IPS-15b (cell line): ENCODE data around the gene NADSYN1.

Source experiments
- H3K27me3 ChIP-seq: one replicate; pipeline ENCODE4 v1.6.1; 2013; ENCODE audit warnings: low read length; ENCODE audit not compliant: control insufficient read depth, insufficient read depth
- H3K36me3 ChIP-seq: one replicate; pipeline ENCODE4 v1.6.1; 2013; ENCODE audit warnings: low read length; ENCODE audit not compliant: control insufficient read depth, insufficient read depth
- H3K4me1 ChIP-seq: one replicate; pipeline ENCODE4 v1.6.1; 2013; ENCODE audit warnings: mild to moderate bottlenecking, low read length; ENCODE audit not compliant: control insufficient read depth, insufficient read depth
- H3K4me3 ChIP-seq: one replicate; pipeline ENCODE4 v1.5.1; 2013; ENCODE audit warnings: low read depth, low read length
- H3K9ac ChIP-seq: one replicate; pipeline ENCODE4 v1.6.1; 2013; ENCODE audit warnings: low read depth, mild to moderate bottlenecking, low read length
- H3K9me3 ChIP-seq: one replicate; pipeline ENCODE4 v1.6.1; 2013; ENCODE audit warnings: mild to moderate bottlenecking, low read length; ENCODE audit not compliant: control insufficient read depth, insufficient read depth

Gene NADSYN1

GRCh38 chr11:71490044-71490730 lies 37.2 kb downstream of the NADSYN1 start:
- no peak overlapping the region for H3K4me3 ChIP-seq
- H3K9me3 ChIP-seq: no peaks in the 10 kb centered on the region
- peaks cover 21% of the 10 kb centered on the region for H3K36me3 ChIP-seq
- H3K9ac ChIP-seq: no peak overlapping the region
- H3K4me1 ChIP-seq: no peaks in the 10 kb centered on the region
- no peaks in the 10 kb centered on the region for H3K27me3 ChIP-seq

DNA sequence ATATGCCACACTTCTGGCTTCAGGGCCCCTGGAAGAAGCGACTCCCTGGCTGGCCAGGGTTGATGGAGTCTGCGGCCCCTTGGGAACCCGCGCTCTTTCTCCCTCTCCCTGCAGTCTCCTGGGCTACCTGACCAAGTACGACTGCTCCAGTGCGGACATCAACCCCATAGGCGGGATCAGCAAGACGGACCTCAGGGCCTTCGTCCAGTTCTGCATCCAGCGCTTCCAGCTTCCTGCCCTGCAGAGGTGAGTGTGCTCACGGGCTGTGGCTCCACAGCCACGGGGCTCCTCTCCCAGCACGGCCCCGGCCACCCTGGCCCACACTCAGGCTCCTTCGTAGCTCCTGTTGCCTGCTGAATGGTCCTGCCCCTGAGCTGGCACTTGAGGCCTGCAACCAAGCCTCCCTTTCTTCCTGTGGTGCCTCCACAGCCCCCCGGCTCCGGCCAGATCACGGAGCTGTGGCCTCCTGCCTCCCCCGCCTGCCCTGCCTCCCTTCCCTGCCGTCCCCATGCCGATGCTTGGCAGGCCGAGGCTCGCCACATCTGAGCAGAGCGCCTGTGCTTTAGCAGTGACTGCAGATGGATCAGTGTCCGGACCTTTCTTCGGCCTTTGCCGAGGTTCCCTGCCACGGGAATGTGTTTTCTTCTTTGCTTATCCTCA lies 37.9 kb downstream of the NADSYN1 start:
- Histone ChIP-seq H3K36me3 (peaks cover 21% of the 10 kb centered on the region), H3K4me3 (no peak overlapping the region)

GRCh38 chr11:71491531-71491930 lies 38.5 kb downstream of the NADSYN1 start:
- no peaks in the 10 kb centered on the region for H3K4me1 ChIP-seq

More for the DNA sequence above, 37.9 kb downstream of the NADSYN1 start:
- Histone ChIP-seq H3K4me1 (no peaks in the 10 kb centered on the region), H3K9me3 (no peaks in the 10 kb centered on the region), H3K9ac (no peak overlapping the region), H3K27me3 (no peaks in the 10 kb centered on the region)

DNA sequence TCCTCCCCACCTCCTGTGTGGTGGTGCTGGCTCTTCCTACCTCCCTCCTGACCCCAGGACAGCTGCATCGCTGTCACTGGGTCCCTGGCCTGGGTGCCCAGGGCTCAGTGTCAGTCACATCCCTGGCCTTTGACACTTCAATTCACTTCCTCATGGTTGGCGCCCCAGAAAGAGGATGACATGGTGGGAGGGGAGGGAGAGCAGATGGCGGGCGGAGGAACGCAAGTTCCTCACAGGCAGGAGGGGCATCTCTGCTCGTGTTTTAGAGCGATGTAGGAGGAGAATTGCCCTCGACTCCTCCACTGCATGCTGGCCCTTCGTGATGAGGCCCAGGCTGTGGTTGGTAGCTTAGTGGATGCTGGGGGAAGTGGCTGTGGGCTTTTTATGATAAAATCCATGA lies 38.9 kb downstream of the NADSYN1 start:
- Histone ChIP-seq H3K36me3 (peaks cover 21% of the 10 kb centered on the region), H3K9me3 (no peaks in the 10 kb centered on the region), H3K27me3 (no peaks in the 10 kb centered on the region), H3K4me1 (no peaks in the 10 kb centered on the region), H3K9ac (no peak overlapping the region), H3K4me3 (no peak overlapping the region)

More at GRCh38 chr11:71491531-71491930, 38.5 kb downstream of the NADSYN1 start:
- Histone ChIP-seq H3K4me3 (no peak overlapping the region), H3K36me3 (peaks cover 21% of the 10 kb centered on the region), H3K9ac (no peak overlapping the region), H3K9me3 (no peaks in the 10 kb centered on the region), H3K27me3 (no peaks in the 10 kb centered on the region)

GRCh38 chr11:71495286-71496230 lies 42.6 kb downstream of the NADSYN1 start:
- Histone ChIP-seq H3K36me3 (peaks cover 35% of the 10 kb centered on the region), H3K9ac (no peak overlapping the region)

GRCh38 chr11:71496421-71496820 lies 43.4 kb downstream of the NADSYN1 start:
- no peaks in the 10 kb centered on the region for H3K9me3 ChIP-seq

More at GRCh38 chr11:71495286-71496230, 42.6 kb downstream of the NADSYN1 start:
- Histone ChIP-seq H3K4me1 (no peaks in the 10 kb centered on the region), H3K27me3 (no peaks in the 10 kb centered on the region), H3K9me3 (no peaks in the 10 kb centered on the region), H3K4me3 (no peak overlapping the region)

DNA sequence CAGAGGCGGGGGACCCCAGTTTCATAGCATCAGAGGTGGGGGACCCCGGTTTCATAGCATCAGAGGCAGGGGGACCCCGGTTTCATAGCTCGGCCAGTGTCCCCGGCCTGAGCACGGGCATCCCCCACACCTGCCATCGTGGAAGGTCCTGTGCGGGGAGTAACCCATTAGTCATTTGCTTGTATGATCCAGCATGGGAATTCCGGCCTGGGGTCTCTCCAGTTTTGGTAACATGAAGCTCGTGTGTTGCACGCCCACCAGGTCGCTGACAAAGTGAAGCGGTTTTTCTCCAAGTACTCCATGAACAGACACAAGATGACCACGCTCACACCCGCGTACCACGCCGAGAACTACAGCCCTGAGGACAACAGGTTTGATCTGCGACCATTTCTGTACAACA lies 45.1 kb downstream of the NADSYN1 start:
- Histone ChIP-seq H3K9me3 (no peaks in the 10 kb centered on the region), H3K4me3 (no peak overlapping the region), H3K27me3 (no peaks in the 10 kb centered on the region), H3K36me3 (peaks cover 25% of the 10 kb centered on the region), H3K4me1 (no peaks in the 10 kb centered on the region), H3K9ac (no peak overlapping the region)

More at GRCh38 chr11:71496421-71496820, 43.4 kb downstream of the NADSYN1 start:
- Histone ChIP-seq H3K36me3 (peaks cover 29% of the 10 kb centered on the region), H3K27me3 (no peaks in the 10 kb centered on the region), H3K9ac (no peak overlapping the region), H3K4me1 (no peaks in the 10 kb centered on the region), H3K4me3 (no peak overlapping the region)

DNA sequence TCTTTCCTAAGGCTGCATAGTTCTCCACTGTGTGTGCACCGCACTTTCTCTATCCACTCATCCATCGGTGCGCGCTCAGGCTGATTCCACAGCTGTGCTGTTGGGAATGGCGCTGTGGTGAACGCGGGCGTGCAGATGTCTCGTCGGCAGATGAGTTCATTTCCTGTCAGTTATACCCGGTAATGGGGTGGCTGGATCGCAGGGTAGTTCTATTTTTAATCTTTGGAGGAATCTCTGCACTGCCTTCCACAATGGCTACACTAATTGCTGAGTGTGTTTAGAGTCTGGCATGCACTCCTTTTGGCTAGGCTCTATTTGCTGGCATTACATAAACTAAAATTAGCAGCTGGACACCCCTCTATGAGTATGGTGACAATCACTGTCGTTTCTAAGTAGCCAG lies 46.1 kb downstream of the NADSYN1 start:
- Histone ChIP-seq H3K4me3 (no peak overlapping the region), H3K9ac (no peak overlapping the region), H3K9me3 (no peaks in the 10 kb centered on the region), H3K36me3 (peaks cover 25% of the 10 kb centered on the region), H3K4me1 (no peaks in the 10 kb centered on the region), H3K27me3 (no peaks in the 10 kb centered on the region)

- Histone ChIP-seq H3K9ac (no peak overlapping the region), H3K4me1 (no peaks in the 10 kb centered on the region), H3K36me3 (peaks cover 25% of the 10 kb centered on the region), H3K9me3 (no peaks in the 10 kb centered on the region), H3K4me3 (no peak overlapping the region), H3K27me3 (no peaks in the 10 kb centered on the region)
Observed at GRCh38 chr11:71499546-71499945, 46.5 kb downstream of the NADSYN1 start.

- H3K27me3 ChIP-seq: no peaks in the 10 kb centered on the region
- H3K4me1 ChIP-seq: no peaks in the 10 kb centered on the region
- no peak overlapping the region for H3K9ac ChIP-seq
- H3K4me3 ChIP-seq: no peak overlapping the region
- H3K9me3 ChIP-seq: no peaks in the 10 kb centered on the region
- peaks cover 23% of the 10 kb centered on the region for H3K36me3 ChIP-seq
Observed at GRCh38 chr11:71500601-71501021, 47.6 kb downstream of the NADSYN1 start.

GRCh38 chr11:71501071-71501985 lies 48.3 kb downstream of the NADSYN1 start:
- H3K4me3 ChIP-seq: no peak overlapping the region
- no peak overlapping the region for H3K9ac ChIP-seq
- H3K4me1 ChIP-seq: peaks cover 4% of the 10 kb centered on the region
- H3K9me3 ChIP-seq: no peaks in the 10 kb centered on the region
- H3K27me3 ChIP-seq: no peaks in the 10 kb centered on the region
- H3K36me3 ChIP-seq: peaks cover 20% of the 10 kb centered on the region
